ENCODE data around the gene PKD1L1. TPM values are rescaled to one million over a fixed set of nuclear protein-coding genes. Genes with fewer than 3 reads are reported as not detected.

PKD1L1 gene
- total and polyA plus RNA-seq, 11 donors, result 1.1 to 3.7 (median 2.3) TPM

- Histone ChIP-seq H3K27ac (no peak overlapping the region), H3K4me1 (peaks cover 0 to 15% (median 0%) of the 10 kb centered on the region in 12 donors), H3K9me3 (no peaks in the 10 kb centered on the region), H3K4me3 (no peak overlapping the region), H3K36me3 (no peaks in the 10 kb centered on the region), H3K27me3 (no peaks in the 10 kb centered on the region)
- ATAC-seq (peak in 1 of 4 donors; percentile 41), DNase-seq (no peak)
- WGBS, 4 donors, result 77 to 91% (median 80%) methylated on average over 9 of the region's 9 CpGs
- no peak for TF ChIP-seq CTCF (IDR thresholded peaks at IDR 0.05)
- TF ChIP-seq POLR2A (IDR thresholded peaks at IDR 0.05), result no peak
- intact Hi-C loops (cut with DNase I), result no loop called here
These were observed 184.9 kb downstream of the PKD1L1 start for GRCh38 chr7:47763063-47763974.

GRCh38 chr7:47762746-47763062 is 185.6 kb downstream of the PKD1L1 start:
- Histone ChIP-seq H3K27ac (no peak overlapping the region), H3K4me1 (peaks cover 0 to 21% (median 0%) of the 10 kb centered on the region in 12 donors), H3K36me3 (no peaks in the 10 kb centered on the region), H3K27me3 (no peaks in the 10 kb centered on the region), H3K9me3 (no peaks in the 10 kb centered on the region), H3K4me3 (no peak overlapping the region)
- no peak for DNase-seq
- 94 to 100% (median 98%) methylated on average over 2 to 4 of the region's 4 CpGs for WGBS, 4 donors
- no peak for TF ChIP-seq POLR2A (IDR thresholded peaks at IDR 0.05)
- TF ChIP-seq CTCF (IDR thresholded peaks at IDR 0.05), result no peak
- ATAC-seq, result no peak
- intact Hi-C loops (cut with DNase I), result no loop called here

DNA sequence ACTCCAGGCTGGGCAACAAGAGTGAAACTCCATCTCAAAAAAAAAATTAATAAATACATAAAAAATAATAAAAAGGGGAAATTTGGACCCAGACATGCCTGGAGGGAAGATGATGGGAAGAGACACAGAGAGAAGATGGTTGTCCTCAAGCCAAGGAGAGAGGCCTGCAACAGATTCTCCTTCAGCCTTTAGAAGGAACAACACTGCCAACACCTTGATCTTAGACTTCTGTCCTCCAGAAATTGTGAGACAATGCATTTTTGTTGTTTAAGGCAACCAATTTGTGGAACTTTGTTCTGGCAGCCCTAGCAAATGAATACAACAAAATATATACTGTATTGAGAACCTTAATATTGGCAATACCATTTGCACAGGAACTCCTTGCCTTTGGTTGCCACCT is 186.1 kb downstream of the PKD1L1 start:
- Histone ChIP-seq H3K27me3 (no peaks in the 10 kb centered on the region), H3K36me3 (no peaks in the 10 kb centered on the region), H3K4me3 (no peak overlapping the region), H3K9me3 (no peaks in the 10 kb centered on the region), H3K4me1 (peaks cover 0 to 24% (median 0%) of the 10 kb centered on the region in 12 donors), H3K27ac (no peak overlapping the region)
- no peak for DNase-seq
- TF ChIP-seq CTCF (IDR thresholded peaks at IDR 0.05), result no peak
- TF ChIP-seq POLR2A (IDR thresholded peaks at IDR 0.05), result no peak
- no peak for ATAC-seq
- intact Hi-C loops (cut with DNase I), result no loop called here

DNA sequence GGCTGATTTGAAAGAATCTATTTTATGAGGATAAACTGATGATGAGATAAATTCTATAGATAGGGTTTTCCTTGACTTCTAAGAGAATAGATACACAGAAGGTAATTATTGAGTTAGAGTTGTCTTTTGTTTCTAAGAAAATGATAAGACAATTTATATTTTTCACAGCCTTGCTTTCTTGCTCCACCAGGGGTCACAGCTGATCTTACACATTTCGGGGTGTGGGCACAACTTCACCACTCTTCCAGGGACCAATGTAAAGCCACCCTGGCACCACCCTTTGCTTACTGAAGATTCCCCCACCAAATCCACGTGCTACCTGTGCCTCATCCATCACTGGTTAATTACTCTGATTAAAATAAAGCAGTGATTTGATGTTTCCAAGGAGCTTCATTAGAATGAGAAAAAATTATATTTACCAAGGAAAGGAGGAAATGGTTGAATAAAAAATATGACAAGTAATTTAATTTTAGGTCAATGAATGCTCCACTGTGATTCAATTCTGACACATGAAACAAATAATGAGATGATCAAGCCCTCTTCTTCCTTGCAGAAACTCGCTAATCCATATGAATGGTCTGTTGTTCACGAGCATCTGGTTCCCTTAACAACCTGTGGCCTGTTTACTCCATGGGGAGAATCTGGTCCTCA is 189.1 kb downstream of the PKD1L1 start:
- no peaks in the 10 kb centered on the region for H3K27me3 ChIP-seq
- 93 to 96% (median 95%) methylated on average over 4 of the region's 4 CpGs for WGBS, 4 donors
- ATAC-seq (no peak), DNase-seq (no peak)
- intact Hi-C loops (cut with DNase I), result loop anchor here in 1 of 10 donors (5.0 kb wide), 1 partner anchor 177 kb away; the partner anchor contains the start of gene TNS3
- H3K36me3 ChIP-seq, result no peaks in the 10 kb centered on the region
- H3K27ac ChIP-seq, result no peak overlapping the region
- no peak overlapping the region for H3K4me3 ChIP-seq
- H3K9me3 ChIP-seq, result no peaks in the 10 kb centered on the region
- H3K4me1 ChIP-seq, result peaks cover 0 to 24% (median 0%) of the 10 kb centered on the region in 12 donors
- TF ChIP-seq POLR2A (IDR thresholded peaks at IDR 0.05), result no peak
- no peak for TF ChIP-seq CTCF (IDR thresholded peaks at IDR 0.05)

Measured in heart left ventricle (tissue), 16 donors.